Gastroesophageal sphincter (tissue), 3 donors: ENCODE results near the gene HELB.

Experiments used
- CTCF ChIP-seq, 4 experiments: fragments of 200-600 bp in 2 of 4; fragments of 450-650 bp in 2 of 4; sonication (generic) in 1 of 4; IDR thresholded peaks; one replicate each; pipeline ENCODE4 v1.5.1; 2017 to 2019; ENCODE audit warnings: antibody characterized with exemption in 4 of 4, mild to moderate bottlenecking in 2 of 4, moderate library complexity in 2 of 4
- POLR2AphosphoS5 ChIP-seq: sonication (generic); formaldehyde crosslinking; IDR thresholded peaks from one replicate; pipeline ENCODE4 v1.6.1; 2017; ENCODE audit warnings: antibody characterized with exemption

- TF ChIP-seq CTCF (IDR thresholded peaks at IDR 0.05) (no peak), POLR2AphosphoS5 (no peak)
Measured at GRCh38 chr12:66296176-66296683, 6.1 kb upstream of the HELB start.
